Liver (tissue), 9 donors: ENCODE data around the gene ZDHHC19. TPM values are rescaled to one million over a fixed set of nuclear protein-coding genes. Genes with fewer than 3 reads are reported as not detected.
"Not testable (repeated sequence)": the region's sequence is repeated elsewhere in the genome, so short reads cannot be mapped to it uniquely, and the experiment has no call there.

Experiments used
- DNase-seq: peaks from one replicate; pipeline ENCODE4 v3.0.0-alpha.2; 2017; ENCODE audit warnings: low spot score
- H3K27ac ChIP-seq, 2 donors: one replicate each; pipeline ENCODE4 v1.7.0; 2013; ENCODE audit warnings: inconsistent platforms in 2 of 2, low read length in 2 of 2, control low read depth in 1 of 2, low read depth in 1 of 2, mild to moderate bottlenecking in 1 of 2
- H3K27me3 ChIP-seq, 4 donors: one replicate each; pipeline versions ENCODE4 v1.6.1 to v1.7.0; 2013; ENCODE audit warnings: low read length in 3 of 4, inconsistent platforms in 1 of 4, mild to moderate bottlenecking in 1 of 4, moderate library complexity in 1 of 4; ENCODE audit not compliant: control insufficient read depth in 4 of 4, insufficient read depth in 4 of 4
- H3K36me3 ChIP-seq, 4 donors: one replicate each; pipeline versions ENCODE4 v1.6.1 to v1.7.0; 2013; ENCODE audit warnings: low read length in 3 of 4, mild to moderate bottlenecking in 3 of 4, low read depth in 1 of 4, moderate library complexity in 1 of 4; ENCODE audit not compliant: control insufficient read depth in 4 of 4, insufficient read depth in 3 of 4
- H3K4me1 ChIP-seq, 4 donors: one replicate each; pipeline versions ENCODE4 v1.6.1 to v1.7.0; 2013; ENCODE audit warnings: low read length in 3 of 4, mild to moderate bottlenecking in 3 of 4, moderate library complexity in 1 of 4; ENCODE audit not compliant: control insufficient read depth in 4 of 4, insufficient read depth in 4 of 4
- H3K4me3 ChIP-seq, 3 donors: one replicate each; pipeline versions ENCODE4 v1.6.1 to v1.7.0; 2013; ENCODE audit warnings: low read length in 3 of 3, control low read depth in 1 of 3, low read depth in 1 of 3, mild to moderate bottlenecking in 1 of 3
- H3K9ac ChIP-seq, 2 donors: one replicate each; pipeline ENCODE4 v1.7.0; 2013; ENCODE audit warnings: low read length in 2 of 2, mild to moderate bottlenecking in 2 of 2, moderate library complexity in 2 of 2, control low read depth in 1 of 2, low read depth in 1 of 2
- H3K9me3 ChIP-seq, 4 donors: one replicate each; pipeline versions ENCODE4 v1.6.1 to v1.7.0; 2013; ENCODE audit warnings: low read length in 3 of 4; ENCODE audit not compliant: control insufficient read depth in 4 of 4
- EGR1 ChIP-seq, 2 donors: IDR thresholded peaks; 2 replicates each; pipeline ENCODE4 v1.6.1; 2016 to 2018; ENCODE audit warnings: antibody characterized with exemption in 2 of 2, low read depth in 2 of 2
- FOXA1 ChIP-seq: IDR thresholded peaks from 2 replicates; pipeline ENCODE4 v1.6.1; 2016; ENCODE audit warnings: antibody characterized with exemption
- FOXA2 ChIP-seq: IDR thresholded peaks from 2 replicates; pipeline ENCODE4 v1.6.1; 2016; ENCODE audit warnings: antibody characterized with exemption
- GABPA ChIP-seq, 2 donors: IDR thresholded peaks in 1 of 2; conservative IDR thresholded peaks in 1 of 2; 2 replicates each; pipeline ENCODE4 v1.6.1; 2016; ENCODE audit warnings: antibody characterized with exemption in 2 of 2, mild to moderate bottlenecking in 1 of 2, moderate library complexity in 1 of 2
- HNF4A ChIP-seq, 2 donors: conservative IDR thresholded peaks; 2 replicates each; pipeline ENCODE4 v1.6.1; 2016; ENCODE audit warnings: antibody characterized with exemption in 2 of 2, mild to moderate bottlenecking in 2 of 2
- HNF4G ChIP-seq: IDR thresholded peaks from 2 replicates; pipeline ENCODE4 v1.6.1; 2016; ENCODE audit warnings: antibody characterized with exemption
- JUND ChIP-seq, 2 donors: IDR thresholded peaks; 2 replicates each; pipeline ENCODE4 v1.6.1; 2016; ENCODE audit warnings: antibody characterized with exemption in 2 of 2
- NR2F2 ChIP-seq: IDR thresholded peaks from 2 replicates; pipeline ENCODE4 v1.6.1; 2016; ENCODE audit warnings: antibody characterized with exemption
- RAD21 ChIP-seq, 2 donors: IDR thresholded peaks; 2 replicates each; pipeline ENCODE4 v1.6.1; 2016; ENCODE audit warnings: antibody characterized with exemption in 2 of 2, mild to moderate bottlenecking in 2 of 2
- RXRA ChIP-seq, 2 donors: IDR thresholded peaks; 2 replicates each; pipeline ENCODE4 v1.6.1; 2017 to 2018; ENCODE audit warnings: antibody characterized with exemption in 2 of 2, mild to moderate bottlenecking in 1 of 2
- SP1 ChIP-seq: IDR thresholded peaks from 2 replicates; pipeline ENCODE4 v1.6.1; 2018; ENCODE audit warnings: antibody characterized with exemption, mild to moderate bottlenecking
- TAF1 ChIP-seq: conservative IDR thresholded peaks from 2 replicates; pipeline ENCODE4 v1.6.1; 2016; ENCODE audit warnings: antibody characterized with exemption, mild to moderate bottlenecking
- YY1 ChIP-seq: IDR thresholded peaks from 2 replicates; pipeline ENCODE4 v1.6.1; 2016; ENCODE audit warnings: antibody characterized with exemption, mild to moderate bottlenecking
- WGBS: extraction: QIAGEN DNeasy Blood & Tissue Kit; methylation state at CpG from one replicate; pipeline ENCODE4 v1.1.7; 2013; 5-methylcytosine and 5-hydroxymethylcytosine counted together
- polyA plus RNA-seq, 2 donors: library from polyadenylated mRNA; stranded (reverse) in 1 of 2; unstranded in 1 of 2; fragments of 200-250 nt in 1 of 2; fragments of >200 nt in 1 of 2; fragmentation: Nextera tagmentation in 1 of 2; extraction: Ambion mirVana in 1 of 2; gene quantifications; one replicate each; pipeline versions ENCODE4 v1.2.1 to v1.2.3, GENCODE V29; 2013 to 2015
- total RNA-seq, 2 donors: library from RNA; depleted of rRNA; stranded (reverse); fragments of >200 nt; gene quantifications; one replicate each; pipeline ENCODE4 v1.2.3, GENCODE V29; 2014
- TF ChIP-seq, protein P1 (sequence below): IDR thresholded peaks from 2 replicates; pipeline ENCODE4 v1.6.1; 2016; ENCODE audit warnings: antibody characterized with exemption
- TF ChIP-seq, protein P2 (sequence below): IDR thresholded peaks from 2 replicates; pipeline ENCODE4 v1.6.1; 2016; ENCODE audit warnings: antibody characterized with exemption, mild to moderate bottlenecking
- TF ChIP-seq, protein P3 (sequence below): IDR thresholded peaks from 2 replicates; pipeline ENCODE4 v1.6.1; 2016; ENCODE audit warnings: antibody characterized with exemption
- TF ChIP-seq, protein P4 (sequence below): fragments of 150-350 bp; IDR thresholded peaks from 2 replicates; pipeline ENCODE4 v1.5.1; 2017; ENCODE audit warnings: improper control_type of control experiment, low read depth, low read length; ENCODE audit not compliant: missing input control
- donor health status: healthy.
- donor health status: healthy.
- donor health status: healthy.
- donor health status: healthy.
- donor health status: healthy.

The ZDHHC19 gene
- total and polyA plus RNA-seq, 4 donors: 0.42 to 1.5 (median 0.81) TPM

DNA sequence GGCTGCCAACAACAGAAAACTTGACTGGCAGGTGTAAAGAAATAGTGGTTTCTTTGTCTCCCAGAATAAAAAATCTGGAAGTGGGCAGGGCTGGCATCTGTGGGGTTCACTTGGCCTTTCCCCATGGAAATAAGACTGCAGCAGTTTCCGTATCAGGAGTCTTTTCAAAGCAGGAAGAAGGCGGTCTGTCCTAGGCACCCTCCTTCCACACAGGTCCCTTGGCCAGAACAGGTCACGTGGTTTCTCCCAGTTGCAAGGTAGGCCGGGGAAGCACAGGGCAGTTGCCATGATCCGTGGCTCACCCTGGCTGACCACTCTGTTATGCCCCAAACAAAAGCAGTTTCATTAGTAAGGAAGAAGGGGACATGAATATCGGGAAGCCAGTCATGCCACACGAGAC, 45.4 kb downstream of the ZDHHC19 start:
- no peak for DNase-seq
- Histone ChIP-seq H3K9ac (no peak overlapping the region), H3K4me3 (no peak overlapping the region), H3K27ac (no peak overlapping the region), H3K27me3 (no peaks in the 10 kb centered on the region), H3K4me1 (peaks cover 0 to 11% (median 8%) of the 10 kb centered on the region in 4 donors), H3K9me3 (no peaks in the 10 kb centered on the region), H3K36me3 (no peaks in the 10 kb centered on the region)
- TF ChIP-seq EGR1 (IDR thresholded peaks at IDR 0.05; ENCODE audit: low read depth in 2 of 2) (no peak), GABPA (IDR thresholded peaks at IDR 0.05 in 1 of 2, conservative IDR thresholded peaks at IDR 0.05 in 1 of 2) (no peak), NR2F2 (no peak), RAD21 (IDR thresholded peaks at IDR 0.05) (no peak), SP1 (no peak), TAF1 (no peak), RXRA (IDR thresholded peaks at IDR 0.05) (no peak), FOXA1 (no peak), HNF4G (no peak), HNF4A (conservative IDR thresholded peaks at IDR 0.05) (no peak), YY1 (no peak), JUND (IDR thresholded peaks at IDR 0.05) (no peak), FOXA2 (no peak)
- TF ChIP-seq, protein P1, sequence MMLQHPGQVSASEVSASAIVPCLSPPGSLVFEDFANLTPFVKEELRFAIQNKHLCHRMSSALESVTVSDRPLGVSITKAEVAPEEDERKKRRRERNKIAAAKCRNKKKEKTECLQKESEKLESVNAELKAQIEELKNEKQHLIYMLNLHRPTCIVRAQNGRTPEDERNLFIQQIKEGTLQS: no peak
- TF ChIP-seq, protein P2, sequence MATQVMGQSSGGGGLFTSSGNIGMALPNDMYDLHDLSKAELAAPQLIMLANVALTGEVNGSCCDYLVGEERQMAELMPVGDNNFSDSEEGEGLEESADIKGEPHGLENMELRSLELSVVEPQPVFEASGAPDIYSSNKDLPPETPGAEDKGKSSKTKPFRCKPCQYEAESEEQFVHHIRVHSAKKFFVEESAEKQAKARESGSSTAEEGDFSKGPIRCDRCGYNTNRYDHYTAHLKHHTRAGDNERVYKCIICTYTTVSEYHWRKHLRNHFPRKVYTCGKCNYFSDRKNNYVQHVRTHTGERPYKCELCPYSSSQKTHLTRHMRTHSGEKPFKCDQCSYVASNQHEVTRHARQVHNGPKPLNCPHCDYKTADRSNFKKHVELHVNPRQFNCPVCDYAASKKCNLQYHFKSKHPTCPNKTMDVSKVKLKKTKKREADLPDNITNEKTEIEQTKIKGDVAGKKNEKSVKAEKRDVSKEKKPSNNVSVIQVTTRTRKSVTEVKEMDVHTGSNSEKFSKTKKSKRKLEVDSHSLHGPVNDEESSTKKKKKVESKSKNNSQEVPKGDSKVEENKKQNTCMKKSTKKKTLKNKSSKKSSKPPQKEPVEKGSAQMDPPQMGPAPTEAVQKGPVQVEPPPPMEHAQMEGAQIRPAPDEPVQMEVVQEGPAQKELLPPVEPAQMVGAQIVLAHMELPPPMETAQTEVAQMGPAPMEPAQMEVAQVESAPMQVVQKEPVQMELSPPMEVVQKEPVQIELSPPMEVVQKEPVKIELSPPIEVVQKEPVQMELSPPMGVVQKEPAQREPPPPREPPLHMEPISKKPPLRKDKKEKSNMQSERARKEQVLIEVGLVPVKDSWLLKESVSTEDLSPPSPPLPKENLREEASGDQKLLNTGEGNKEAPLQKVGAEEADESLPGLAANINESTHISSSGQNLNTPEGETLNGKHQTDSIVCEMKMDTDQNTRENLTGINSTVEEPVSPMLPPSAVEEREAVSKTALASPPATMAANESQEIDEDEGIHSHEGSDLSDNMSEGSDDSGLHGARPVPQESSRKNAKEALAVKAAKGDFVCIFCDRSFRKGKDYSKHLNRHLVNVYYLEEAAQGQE: no peak
- TF ChIP-seq, protein P3, sequence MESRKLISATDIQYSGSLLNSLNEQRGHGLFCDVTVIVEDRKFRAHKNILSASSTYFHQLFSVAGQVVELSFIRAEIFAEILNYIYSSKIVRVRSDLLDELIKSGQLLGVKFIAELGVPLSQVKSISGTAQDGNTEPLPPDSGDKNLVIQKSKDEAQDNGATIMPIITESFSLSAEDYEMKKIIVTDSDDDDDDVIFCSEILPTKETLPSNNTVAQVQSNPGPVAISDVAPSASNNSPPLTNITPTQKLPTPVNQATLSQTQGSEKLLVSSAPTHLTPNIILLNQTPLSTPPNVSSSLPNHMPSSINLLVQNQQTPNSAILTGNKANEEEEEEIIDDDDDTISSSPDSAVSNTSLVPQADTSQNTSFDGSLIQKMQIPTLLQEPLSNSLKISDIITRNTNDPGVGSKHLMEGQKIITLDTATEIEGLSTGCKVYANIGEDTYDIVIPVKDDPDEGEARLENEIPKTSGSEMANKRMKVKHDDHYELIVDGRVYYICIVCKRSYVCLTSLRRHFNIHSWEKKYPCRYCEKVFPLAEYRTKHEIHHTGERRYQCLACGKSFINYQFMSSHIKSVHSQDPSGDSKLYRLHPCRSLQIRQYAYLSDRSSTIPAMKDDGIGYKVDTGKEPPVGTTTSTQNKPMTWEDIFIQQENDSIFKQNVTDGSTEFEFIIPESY: no peak
- TF ChIP-seq, protein P4, sequence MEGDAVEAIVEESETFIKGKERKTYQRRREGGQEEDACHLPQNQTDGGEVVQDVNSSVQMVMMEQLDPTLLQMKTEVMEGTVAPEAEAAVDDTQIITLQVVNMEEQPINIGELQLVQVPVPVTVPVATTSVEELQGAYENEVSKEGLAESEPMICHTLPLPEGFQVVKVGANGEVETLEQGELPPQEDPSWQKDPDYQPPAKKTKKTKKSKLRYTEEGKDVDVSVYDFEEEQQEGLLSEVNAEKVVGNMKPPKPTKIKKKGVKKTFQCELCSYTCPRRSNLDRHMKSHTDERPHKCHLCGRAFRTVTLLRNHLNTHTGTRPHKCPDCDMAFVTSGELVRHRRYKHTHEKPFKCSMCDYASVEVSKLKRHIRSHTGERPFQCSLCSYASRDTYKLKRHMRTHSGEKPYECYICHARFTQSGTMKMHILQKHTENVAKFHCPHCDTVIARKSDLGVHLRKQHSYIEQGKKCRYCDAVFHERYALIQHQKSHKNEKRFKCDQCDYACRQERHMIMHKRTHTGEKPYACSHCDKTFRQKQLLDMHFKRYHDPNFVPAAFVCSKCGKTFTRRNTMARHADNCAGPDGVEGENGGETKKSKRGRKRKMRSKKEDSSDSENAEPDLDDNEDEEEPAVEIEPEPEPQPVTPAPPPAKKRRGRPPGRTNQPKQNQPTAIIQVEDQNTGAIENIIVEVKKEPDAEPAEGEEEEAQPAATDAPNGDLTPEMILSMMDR: no peak
- 78% methylated on average over 7 of the region's 7 CpGs for WGBS

DNA sequence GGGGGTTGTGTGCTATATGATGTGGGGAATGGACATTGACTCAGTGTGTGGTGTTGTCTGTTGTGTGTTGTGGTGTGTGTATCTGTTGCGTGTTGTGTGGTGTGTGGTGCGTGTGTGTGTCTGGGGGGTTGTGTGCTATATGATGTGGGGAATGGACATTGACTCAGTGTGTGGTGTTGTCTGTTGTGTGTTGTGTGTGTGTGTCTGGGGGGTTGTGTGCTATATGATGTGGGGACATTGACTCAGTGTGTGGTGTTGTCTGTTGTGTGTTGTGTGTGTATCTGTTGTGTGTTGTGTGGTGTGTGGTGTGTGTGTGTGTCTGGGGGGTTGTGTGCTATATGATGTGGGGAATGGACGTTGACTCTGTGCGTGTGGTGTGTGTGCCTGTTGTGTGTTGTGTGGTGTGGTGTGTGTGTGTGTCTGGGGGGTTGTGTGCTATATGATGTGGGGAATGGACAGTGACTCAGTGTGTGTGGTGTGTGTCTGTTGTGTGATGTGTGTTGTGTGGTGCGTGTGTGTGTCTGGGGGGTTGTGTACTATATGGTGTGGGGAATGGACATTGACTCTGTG, 46.1 kb downstream of the ZDHHC19 start:
- not testable (repeated sequence) for H3K4me3 ChIP-seq, H3K9me3 ChIP-seq, H3K36me3 ChIP-seq, H3K27me3 ChIP-seq, DNase-seq, H3K27ac ChIP-seq, H3K9ac ChIP-seq
- peaks cover under 1 to 15% (median 9%) of the 10 kb centered on the region in 4 donors for H3K4me1 ChIP-seq
- WGBS: 92% methylated on average over 5 of the region's 5 CpGs
